HepG2 (cell line): ENCODE data around the gene CTNNA1.

Experiments used
- CEBPB ChIP-seq: IDR thresholded peaks from 2 replicates; pipeline ENCODE4 v1.6.1; 2011; ENCODE audit warnings: low read depth, low read length, improper control_type of control experiment, borderline replicate concordance
- FOXM1 ChIP-seq: sonication (generic); formaldehyde crosslinking; IDR thresholded peaks from 2 replicates; pipeline ENCODE4 v1.5.0; 2020; ENCODE audit warnings: missing genetic modification reagents
- NFYB ChIP-seq: sonication (generic); formaldehyde crosslinking; IDR thresholded peaks from 2 replicates; pipeline ENCODE4 v1.4.0; 2020; ENCODE audit warnings: missing genetic modification reagents
- POLR2AphosphoS5 ChIP-seq: IDR thresholded peaks from 2 replicates; pipeline ENCODE4 v1.6.1; 2012; ENCODE audit warnings: low read depth, low read length
- RXRA ChIP-seq: sonication (generic); formaldehyde crosslinking; IDR thresholded peaks from 2 replicates; pipeline ENCODE4 v1.5.1; 2020; ENCODE audit warnings: missing genetic modification reagents
- SNRNP70 ChIP-seq: fragments of 200-400 bp; formaldehyde crosslinking; IDR thresholded peaks from 2 replicates; pipeline ENCODE4 v1.6.1; 2017; ENCODE audit warnings: mild to moderate bottlenecking, low read depth, low read length, moderate library complexity
- SRSF9 ChIP-seq: fragments of 200-400 bp; formaldehyde crosslinking; IDR thresholded peaks from 2 replicates; pipeline ENCODE4 v1.6.1; 2018; ENCODE audit warnings: borderline replicate concordance, mild to moderate bottlenecking, low read depth, low read length; ENCODE audit not compliant: insufficient read depth, poor library complexity, severe bottlenecking
- ZBTB7B ChIP-seq: sonication (generic); formaldehyde crosslinking; IDR thresholded peaks from 2 replicates; pipeline ENCODE4 v1.4.0; 2020; ENCODE audit warnings: missing genetic modification reagents
- ZNF274 ChIP-seq: sonication (generic); formaldehyde crosslinking; IDR thresholded peaks from 2 replicates; pipeline ENCODE4 v1.5.1; 2020; ENCODE audit warnings: mild to moderate bottlenecking, missing genetic modification reagents
- TF ChIP-seq, protein P1 (sequence below): sonication (generic); formaldehyde crosslinking; IDR thresholded peaks from 2 replicates; pipeline ENCODE4 v1.4.0; 2020; ENCODE audit warnings: missing genetic modification reagents, borderline replicate concordance
- TF ChIP-seq, protein P2 (sequence below): sonication (generic); formaldehyde crosslinking; IDR thresholded peaks from 2 replicates; pipeline ENCODE4 v1.4.0; 2020; ENCODE audit warnings: missing genetic modification reagents
- TF ChIP-seq, protein P3 (sequence below): sonication (generic); formaldehyde crosslinking; IDR thresholded peaks from 2 replicates; pipeline ENCODE4 v1.5.0; 2020; ENCODE audit warnings: mild to moderate bottlenecking, missing genetic modification reagents, moderate library complexity

DNA sequence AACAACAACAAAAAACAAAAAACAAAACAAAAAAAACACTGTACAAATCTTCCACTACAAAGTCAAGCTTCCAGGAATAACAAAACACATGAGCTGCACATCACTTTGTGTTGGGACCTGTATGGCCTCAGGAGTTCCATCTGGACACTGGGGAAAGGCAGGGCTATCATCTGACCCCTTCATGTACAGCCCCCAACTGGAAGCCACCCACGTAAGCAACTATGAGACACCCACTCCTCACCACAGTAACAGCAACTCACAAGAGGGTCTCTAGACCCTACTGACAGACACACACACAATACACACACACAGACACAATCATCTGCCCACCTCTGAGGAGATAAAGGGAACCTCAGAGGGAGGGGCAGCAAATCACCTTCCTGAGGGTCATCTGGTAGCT, 203.6 kb downstream of the CTNNA1 start:
- TF ChIP-seq, protein P1, sequence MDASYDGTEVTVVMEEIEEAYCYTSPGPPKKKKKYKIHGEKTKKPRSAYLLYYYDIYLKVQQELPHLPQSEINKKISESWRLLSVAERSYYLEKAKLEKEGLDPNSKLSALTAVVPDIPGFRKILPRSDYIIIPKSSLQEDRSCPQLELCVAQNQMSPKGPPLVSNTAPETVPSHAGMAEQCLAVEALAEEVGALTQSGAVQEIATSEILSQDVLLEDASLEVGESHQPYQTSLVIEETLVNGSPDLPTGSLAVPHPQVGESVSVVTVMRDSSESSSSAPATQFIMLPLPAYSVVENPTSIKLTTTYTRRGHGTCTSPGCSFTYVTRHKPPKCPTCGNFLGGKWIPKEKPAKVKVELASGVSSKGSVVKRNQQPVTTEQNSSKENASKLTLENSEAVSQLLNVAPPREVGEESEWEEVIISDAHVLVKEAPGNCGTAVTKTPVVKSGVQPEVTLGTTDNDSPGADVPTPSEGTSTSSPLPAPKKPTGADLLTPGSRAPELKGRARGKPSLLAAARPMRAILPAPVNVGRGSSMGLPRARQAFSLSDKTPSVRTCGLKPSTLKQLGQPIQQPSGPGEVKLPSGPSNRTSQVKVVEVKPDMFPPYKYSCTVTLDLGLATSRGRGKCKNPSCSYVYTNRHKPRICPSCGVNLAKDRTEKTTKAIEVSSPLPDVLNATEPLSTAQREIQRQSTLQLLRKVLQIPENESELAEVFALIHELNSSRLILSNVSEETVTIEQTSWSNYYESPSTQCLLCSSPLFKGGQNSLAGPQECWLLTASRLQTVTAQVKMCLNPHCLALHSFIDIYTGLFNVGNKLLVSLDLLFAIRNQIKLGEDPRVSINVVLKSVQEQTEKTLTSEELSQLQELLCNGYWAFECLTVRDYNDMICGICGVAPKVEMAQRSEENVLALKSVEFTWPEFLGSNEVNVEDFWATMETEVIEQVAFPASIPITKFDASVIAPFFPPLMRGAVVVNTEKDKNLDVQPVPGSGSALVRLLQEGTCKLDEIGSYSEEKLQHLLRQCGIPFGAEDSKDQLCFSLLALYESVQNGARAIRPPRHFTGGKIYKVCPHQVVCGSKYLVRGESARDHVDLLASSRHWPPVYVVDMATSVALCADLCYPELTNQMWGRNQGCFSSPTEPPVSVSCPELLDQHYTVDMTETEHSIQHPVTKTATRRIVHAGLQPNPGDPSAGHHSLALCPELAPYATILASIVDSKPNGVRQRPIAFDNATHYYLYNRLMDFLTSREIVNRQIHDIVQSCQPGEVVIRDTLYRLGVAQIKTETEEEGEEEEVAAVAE: no peak
- TF ChIP-seq FOXM1 (CRISPR knock-in tag): no peak
- TF ChIP-seq SNRNP70: no peak
- no peak for TF ChIP-seq SRSF9
- TF ChIP-seq, protein P2, sequence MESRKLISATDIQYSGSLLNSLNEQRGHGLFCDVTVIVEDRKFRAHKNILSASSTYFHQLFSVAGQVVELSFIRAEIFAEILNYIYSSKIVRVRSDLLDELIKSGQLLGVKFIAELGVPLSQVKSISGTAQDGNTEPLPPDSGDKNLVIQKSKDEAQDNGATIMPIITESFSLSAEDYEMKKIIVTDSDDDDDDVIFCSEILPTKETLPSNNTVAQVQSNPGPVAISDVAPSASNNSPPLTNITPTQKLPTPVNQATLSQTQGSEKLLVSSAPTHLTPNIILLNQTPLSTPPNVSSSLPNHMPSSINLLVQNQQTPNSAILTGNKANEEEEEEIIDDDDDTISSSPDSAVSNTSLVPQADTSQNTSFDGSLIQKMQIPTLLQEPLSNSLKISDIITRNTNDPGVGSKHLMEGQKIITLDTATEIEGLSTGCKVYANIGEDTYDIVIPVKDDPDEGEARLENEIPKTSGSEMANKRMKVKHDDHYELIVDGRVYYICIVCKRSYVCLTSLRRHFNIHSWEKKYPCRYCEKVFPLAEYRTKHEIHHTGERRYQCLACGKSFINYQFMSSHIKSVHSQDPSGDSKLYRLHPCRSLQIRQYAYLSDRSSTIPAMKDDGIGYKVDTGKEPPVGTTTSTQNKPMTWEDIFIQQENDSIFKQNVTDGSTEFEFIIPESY (CRISPR knock-in tag): no peak
- no peak for TF ChIP-seq RXRA (CRISPR knock-in tag)
- TF ChIP-seq, protein P3, sequence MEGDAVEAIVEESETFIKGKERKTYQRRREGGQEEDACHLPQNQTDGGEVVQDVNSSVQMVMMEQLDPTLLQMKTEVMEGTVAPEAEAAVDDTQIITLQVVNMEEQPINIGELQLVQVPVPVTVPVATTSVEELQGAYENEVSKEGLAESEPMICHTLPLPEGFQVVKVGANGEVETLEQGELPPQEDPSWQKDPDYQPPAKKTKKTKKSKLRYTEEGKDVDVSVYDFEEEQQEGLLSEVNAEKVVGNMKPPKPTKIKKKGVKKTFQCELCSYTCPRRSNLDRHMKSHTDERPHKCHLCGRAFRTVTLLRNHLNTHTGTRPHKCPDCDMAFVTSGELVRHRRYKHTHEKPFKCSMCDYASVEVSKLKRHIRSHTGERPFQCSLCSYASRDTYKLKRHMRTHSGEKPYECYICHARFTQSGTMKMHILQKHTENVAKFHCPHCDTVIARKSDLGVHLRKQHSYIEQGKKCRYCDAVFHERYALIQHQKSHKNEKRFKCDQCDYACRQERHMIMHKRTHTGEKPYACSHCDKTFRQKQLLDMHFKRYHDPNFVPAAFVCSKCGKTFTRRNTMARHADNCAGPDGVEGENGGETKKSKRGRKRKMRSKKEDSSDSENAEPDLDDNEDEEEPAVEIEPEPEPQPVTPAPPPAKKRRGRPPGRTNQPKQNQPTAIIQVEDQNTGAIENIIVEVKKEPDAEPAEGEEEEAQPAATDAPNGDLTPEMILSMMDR (CRISPR knock-in tag): no peak
- no peak for TF ChIP-seq CEBPB
- no peak for TF ChIP-seq POLR2AphosphoS5
- TF ChIP-seq NFYB (CRISPR knock-in tag): no peak
- no peak for TF ChIP-seq ZBTB7B (CRISPR knock-in tag)
- TF ChIP-seq ZNF274 (CRISPR knock-in tag): no peak
